Stimulated activated effector memory CD8-positive, alpha-beta T cell treated with anti-CD3 and anti-CD28 coated beads, Interleukin-12 subunit alpha, Interleukin-12 subunit beta, amount 100 ng/mL, for 72 hours (primary cell): ENCODE results near the gene C3AR1.
"Not testable (repeated sequence)": the region's sequence is repeated elsewhere in the genome, so short reads cannot be mapped to it uniquely, and the experiment has no call there.

Experiments used
- ATAC-seq: fragments of 150-1000 bp; cut with Tn5 transposase; 2 replicates; pipeline ENCODE4 v1.10.0; 2021
- DNase-seq, 2 donors: peaks; one replicate each; pipeline ENCODE4 v3.0.0; 2021 to 2022; ENCODE audit warnings: low spot score in 2 of 2
- H3K27ac Mint-ChIP-seq: one replicate; pipeline ENCODE4 v1.8.0; 2022; ENCODE audit warnings: mild to moderate bottlenecking, mixed read lengths
- H3K36me3 Mint-ChIP-seq: one replicate; pipeline ENCODE4 v1.8.0; 2022; ENCODE audit warnings: mild to moderate bottlenecking, mixed read lengths
- H3K4me1 Mint-ChIP-seq: one replicate; pipeline ENCODE4 v1.8.0; 2022; ENCODE audit warnings: mixed read lengths
- H3K4me3 Mint-ChIP-seq: one replicate; pipeline ENCODE4 v1.8.0; 2022; ENCODE audit warnings: mild to moderate bottlenecking, mixed read lengths
- H3K9me3 Mint-ChIP-seq: one replicate; pipeline ENCODE4 v1.8.0; 2022; ENCODE audit warnings: mixed read lengths

Gene C3AR1

GRCh38 chr12:8078398-8078797, 12.2 kb upstream of the C3AR1 start:
- peak overlapping the region; percentile 93 for H3K27ac Mint-ChIP-seq

DNA sequence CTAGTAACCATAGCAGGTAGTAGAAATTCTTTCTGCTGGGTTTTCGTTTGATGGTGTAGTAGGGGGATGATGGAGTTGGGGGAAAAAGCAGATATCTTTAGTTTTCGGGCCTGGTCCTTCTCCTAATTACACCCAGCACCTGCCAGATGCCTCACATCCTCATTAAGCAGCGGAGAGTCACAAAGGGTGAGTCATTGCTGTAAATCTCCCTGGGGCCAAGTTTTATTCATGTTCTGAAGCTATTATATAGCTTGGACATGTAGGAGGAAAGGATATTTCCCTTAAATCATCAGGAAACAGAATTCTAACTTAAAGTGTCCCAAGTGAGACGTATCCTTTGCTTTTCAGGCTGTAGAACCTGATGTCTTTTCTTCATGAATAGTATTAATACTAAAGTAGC, 11.0 kb upstream of the C3AR1 start:
- Mint-ChIP-seq H3K36me3 (peaks cover 12% of the 10 kb centered on the region), H3K4me3 (no peak overlapping the region), H3K9me3 (no peaks in the 10 kb centered on the region), H3K4me1 (peaks cover 15% of the 10 kb centered on the region), H3K27ac (no peak overlapping the region)
- ATAC-seq = no peak
- DNase-seq = no peak

More at GRCh38 chr12:8078398-8078797, 12.2 kb upstream of the C3AR1 start:
- H3K36me3 Mint-ChIP-seq = peaks cover 18% of the 10 kb centered on the region
- peak in 1 of 2 donors; percentile 65 for DNase-seq
- no peaks in the 10 kb centered on the region for H3K9me3 Mint-ChIP-seq
- peak; percentile 45 for ATAC-seq
- H3K4me1 Mint-ChIP-seq = peaks cover 22% of the 10 kb centered on the region
- no peak overlapping the region for H3K4me3 Mint-ChIP-seq

DNA sequence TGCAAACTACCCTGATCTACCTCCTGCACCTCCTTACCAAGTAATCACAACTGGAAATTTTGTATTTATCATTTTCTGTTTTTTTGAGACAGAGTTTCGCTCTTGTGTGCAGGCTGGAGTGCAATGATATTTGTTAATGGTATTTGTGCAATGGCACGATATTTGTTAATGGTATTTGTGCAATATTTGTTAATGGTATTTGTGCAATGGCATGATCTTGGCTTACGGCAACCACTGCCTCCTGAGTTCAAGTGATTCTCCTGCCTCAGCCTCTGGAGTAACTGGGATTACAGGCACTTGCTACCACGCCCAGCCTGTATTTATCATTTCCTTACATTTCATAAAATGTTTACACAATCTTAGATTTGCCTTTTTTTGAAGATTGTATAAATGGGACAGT, 10.2 kb upstream of the C3AR1 start:
- H3K4me1 Mint-ChIP-seq = peaks cover 15% of the 10 kb centered on the region
- H3K4me3 Mint-ChIP-seq = no peak overlapping the region
- H3K9me3 Mint-ChIP-seq = no peaks in the 10 kb centered on the region
- H3K36me3 Mint-ChIP-seq = peaks cover 3% of the 10 kb centered on the region
- H3K27ac Mint-ChIP-seq = no peak overlapping the region
- DNase-seq (no peak), ATAC-seq (no peak)

GRCh38 chr12:8075935-8076334, 9.8 kb upstream of the C3AR1 start:
- Mint-ChIP-seq H3K4me3 (no peak overlapping the region), H3K27ac (no peak overlapping the region), H3K9me3 (no peaks in the 10 kb centered on the region), H3K4me1 (peaks cover 15% of the 10 kb centered on the region), H3K36me3 (no peaks in the 10 kb centered on the region)
- DNase-seq = no peak
- no peak for ATAC-seq

GRCh38 chr12:8071820-8072219, 5.7 kb upstream of the C3AR1 start:
- not testable (repeated sequence) for ATAC-seq, H3K36me3 Mint-ChIP-seq, H3K27ac Mint-ChIP-seq, H3K4me1 Mint-ChIP-seq, H3K9me3 Mint-ChIP-seq, H3K4me3 Mint-ChIP-seq, DNase-seq

DNA sequence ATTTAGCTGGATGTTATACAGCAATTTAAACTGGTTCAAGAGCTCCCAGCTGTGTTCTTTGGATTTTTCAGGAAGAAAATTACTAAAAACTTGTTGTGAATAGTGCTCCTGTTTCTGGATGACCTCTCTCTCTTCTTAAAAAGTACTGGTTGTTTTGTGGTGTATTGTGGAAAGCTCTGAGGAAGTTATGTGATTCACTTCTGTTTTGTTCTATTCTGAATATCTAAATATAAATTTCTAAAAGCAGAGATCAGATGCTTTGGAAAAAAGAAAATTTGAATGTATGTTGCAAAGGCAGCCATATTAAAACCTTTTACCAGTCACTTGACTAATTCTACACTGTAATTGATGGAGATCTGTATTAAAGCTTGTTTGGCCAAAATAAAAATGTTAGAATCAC, 3.4 kb upstream of the C3AR1 start:
- no peak for DNase-seq
- H3K9me3 Mint-ChIP-seq = no peaks in the 10 kb centered on the region
- no peak for ATAC-seq
- no peak overlapping the region for H3K4me3 Mint-ChIP-seq
- H3K4me1 Mint-ChIP-seq = peaks cover 28% of the 10 kb centered on the region
- no peaks in the 10 kb centered on the region for H3K36me3 Mint-ChIP-seq
- H3K27ac Mint-ChIP-seq = no peak overlapping the region

DNA sequence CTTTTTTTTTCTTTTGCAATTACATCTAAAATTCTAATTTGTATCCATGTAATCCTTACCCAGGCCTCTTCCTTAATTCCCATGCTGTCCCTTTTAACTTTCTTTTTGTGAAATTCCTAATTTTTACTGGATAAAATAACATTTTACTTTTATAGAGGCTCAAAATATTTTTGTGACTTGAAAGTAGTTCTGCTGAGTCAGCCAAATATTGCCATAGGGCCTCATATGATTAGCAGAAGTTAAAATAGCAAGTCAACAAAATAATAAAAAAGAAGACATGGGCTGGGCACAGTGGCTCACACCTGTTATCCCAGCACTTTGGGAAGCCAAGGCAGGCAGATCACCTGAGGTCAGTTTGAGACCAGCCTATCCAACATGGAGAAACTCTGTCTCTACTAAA, 2.0 kb downstream of the C3AR1 start:
- Mint-ChIP-seq H3K4me1 (peaks cover 35% of the 10 kb centered on the region), H3K4me3 (no peak overlapping the region), H3K9me3 (no peaks in the 10 kb centered on the region), H3K36me3 (no peaks in the 10 kb centered on the region), H3K27ac (peak overlapping the region; percentile 57)
- DNase-seq = no peak
- no peak for ATAC-seq

GRCh38 chr12:8058506-8058905, 7.7 kb downstream of the C3AR1 start:
- Mint-ChIP-seq H3K27ac (peak overlapping the region; percentile 66), H3K4me1 (peaks cover 26% of the 10 kb centered on the region), H3K4me3 (no peak overlapping the region), H3K9me3 (no peaks in the 10 kb centered on the region), H3K36me3 (peaks cover 10% of the 10 kb centered on the region)
- ATAC-seq = no peak
- DNase-seq = no peak

DNA sequence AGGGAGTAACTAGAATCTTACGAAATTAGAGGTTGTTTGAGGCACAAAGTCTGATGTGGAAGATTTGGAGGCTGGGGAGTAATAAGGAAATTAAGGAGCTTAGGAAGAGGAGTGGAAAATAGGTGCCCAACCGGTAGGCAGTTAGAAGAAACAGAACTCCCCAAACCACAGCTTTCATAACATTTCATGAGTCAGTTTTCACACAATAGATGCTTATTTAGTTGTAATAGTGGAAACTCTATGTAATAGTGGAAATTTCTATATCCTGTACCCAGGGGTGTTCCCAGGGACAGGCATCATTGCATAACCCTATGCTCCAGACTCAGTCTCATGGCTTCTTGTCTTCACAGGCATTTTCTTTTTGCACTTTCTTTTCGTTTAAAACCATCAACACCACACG, 8.3 kb downstream of the C3AR1 start:
- ATAC-seq = peak; percentile 63
- Mint-ChIP-seq H3K9me3 (no peaks in the 10 kb centered on the region), H3K27ac (peak overlapping the region; percentile 66), H3K4me3 (no peak overlapping the region), H3K36me3 (peaks cover 16% of the 10 kb centered on the region), H3K4me1 (peaks cover 26% of the 10 kb centered on the region)
- no peak for DNase-seq

- DNase-seq = no peak
- Mint-ChIP-seq H3K4me1 (peaks cover 26% of the 10 kb centered on the region), H3K9me3 (no peaks in the 10 kb centered on the region), H3K27ac (peak overlapping the region; percentile 66), H3K36me3 (peaks cover 22% of the 10 kb centered on the region), H3K4me3 (no peak overlapping the region)
- no peak for ATAC-seq
These were observed 8.9 kb downstream of the C3AR1 start for GRCh38 chr12:8057306-8057705.

- ATAC-seq = no peak
- H3K4me3 Mint-ChIP-seq = no peak overlapping the region
- H3K4me1 Mint-ChIP-seq = peaks cover 21% of the 10 kb centered on the region
- peaks cover 46% of the 10 kb centered on the region for H3K36me3 Mint-ChIP-seq
- DNase-seq = no peak
- no peaks in the 10 kb centered on the region for H3K9me3 Mint-ChIP-seq
- no peak overlapping the region for H3K27ac Mint-ChIP-seq
These were observed 11.3 kb downstream of the C3AR1 start for GRCh38 chr12:8054816-8055215.

GRCh38 chr12:8052679-8053078, 13.5 kb downstream of the C3AR1 start:
- Mint-ChIP-seq H3K4me3 (no peak overlapping the region), H3K4me1 (peaks cover 22% of the 10 kb centered on the region), H3K9me3 (no peaks in the 10 kb centered on the region), H3K36me3 (peaks cover 67% of the 10 kb centered on the region), H3K27ac (no peak overlapping the region)
- ATAC-seq = no peak
- no peak for DNase-seq

DNA sequence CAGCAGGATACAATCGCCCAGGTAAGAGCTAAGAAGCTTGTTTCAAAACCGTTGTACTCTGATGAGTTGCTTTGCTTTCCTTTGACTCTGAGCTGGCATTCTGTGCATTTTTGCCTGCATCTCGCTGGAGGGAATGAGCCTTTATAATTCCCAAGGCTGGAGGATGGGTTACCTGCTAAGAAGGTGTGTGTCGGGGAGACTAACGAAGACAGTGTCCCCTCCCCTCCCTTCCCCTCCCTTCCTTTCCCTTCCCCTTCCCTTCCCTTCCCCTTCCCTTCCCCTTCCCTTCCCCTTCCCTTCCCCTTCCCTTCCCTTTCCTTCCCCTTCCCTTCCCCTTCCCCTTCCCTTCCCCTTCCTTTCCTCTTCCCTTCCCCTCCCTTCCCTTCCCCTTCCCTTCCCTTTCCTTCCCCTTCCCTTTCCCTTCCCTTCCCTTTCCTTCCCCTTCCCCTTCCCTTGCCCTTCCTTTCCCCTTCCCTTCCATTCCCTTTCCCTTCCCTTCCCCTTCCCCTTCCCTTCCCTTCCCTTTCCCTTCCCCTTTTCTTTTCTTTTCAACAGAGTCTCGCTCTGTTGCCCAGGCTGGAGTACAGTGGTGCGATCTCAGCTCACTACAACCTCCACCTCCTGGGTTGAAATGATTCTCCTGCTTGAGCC, 15.4 kb downstream of the C3AR1 start:
- ATAC-seq = no peak
- H3K4me1 Mint-ChIP-seq = peaks cover 19% of the 10 kb centered on the region
- DNase-seq = no peak
- no peaks in the 10 kb centered on the region for H3K9me3 Mint-ChIP-seq
- peaks cover 87% of the 10 kb centered on the region for H3K36me3 Mint-ChIP-seq
- no peak overlapping the region for H3K27ac Mint-ChIP-seq
- H3K4me3 Mint-ChIP-seq = no peak overlapping the region

GRCh38 chr12:8048906-8049305, 17.3 kb downstream of the C3AR1 start:
- peaks cover 99% of the 10 kb centered on the region for H3K36me3 Mint-ChIP-seq
- peaks cover 19% of the 10 kb centered on the region for H3K4me1 Mint-ChIP-seq
- ATAC-seq (peak; percentile 51), DNase-seq (no peak)
- no peak overlapping the region for H3K4me3 Mint-ChIP-seq
- H3K9me3 Mint-ChIP-seq = no peaks in the 10 kb centered on the region
- H3K27ac Mint-ChIP-seq = peak overlapping the region; percentile 23

GRCh38 chr12:8047842-8048241, 18.3 kb downstream of the C3AR1 start:
- no peak for DNase-seq
- Mint-ChIP-seq H3K27ac (peak overlapping the region; percentile 23), H3K9me3 (no peaks in the 10 kb centered on the region), H3K36me3 (peaks cover 99% of the 10 kb centered on the region), H3K4me3 (no peak overlapping the region), H3K4me1 (peaks cover 19% of the 10 kb centered on the region)
- no peak for ATAC-seq

GRCh38 chr12:8045952-8046944, 19.9 kb downstream of the C3AR1 start:
- Mint-ChIP-seq H3K4me1 (peaks cover 19% of the 10 kb centered on the region), H3K4me3 (no peak overlapping the region), H3K36me3 (peaks cover 99% of the 10 kb centered on the region), H3K27ac (no peak overlapping the region), H3K9me3 (no peaks in the 10 kb centered on the region)
- DNase-seq (peak; percentile 64 to 88), ATAC-seq (peak; percentile 60)
